Measurements from ENCODE around the gene ALAS1. TPM values are rescaled to one million over a fixed set of nuclear protein-coding genes. Genes with fewer than 3 reads are reported as not detected.

ALAS1 gene
- total RNA-seq, 1 experiment from 2014 or later: 58.6 TPM

DNA sequence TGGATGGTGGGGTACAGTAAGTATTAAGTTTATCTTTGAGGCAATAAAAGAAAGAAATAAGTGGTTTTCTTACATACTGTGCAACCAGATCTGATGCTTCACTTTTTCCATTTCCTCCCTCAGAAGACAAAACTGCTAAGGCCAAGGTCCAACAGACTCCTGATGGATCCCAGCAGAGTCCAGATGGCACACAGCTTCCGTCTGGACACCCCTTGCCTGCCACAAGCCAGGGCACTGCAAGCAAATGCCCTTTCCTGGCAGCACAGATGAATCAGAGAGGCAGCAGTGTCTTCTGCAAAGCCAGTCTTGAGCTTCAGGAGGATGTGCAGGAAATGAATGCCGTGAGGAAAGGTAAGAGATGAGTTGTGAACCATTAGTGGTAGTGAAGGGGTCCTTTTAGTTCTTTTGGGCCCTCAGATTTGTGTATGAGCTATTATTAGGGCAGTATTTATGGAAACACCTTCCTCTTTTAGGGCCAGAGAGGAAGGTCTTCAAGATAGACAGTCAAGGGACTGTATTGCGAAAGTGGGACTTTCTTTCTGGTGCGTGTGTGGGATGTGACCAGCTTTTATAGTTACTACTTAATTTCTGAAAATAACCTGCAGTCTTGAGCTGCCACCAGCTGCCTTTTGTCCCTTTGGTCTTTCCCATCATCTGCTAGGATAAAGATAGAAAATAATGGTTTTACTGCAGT, 4.6 kb downstream of the ALAS1 start:
- intact Hi-C loops (cut with micrococcal nuclease; ENCODE audit: unreplicated experiment): no loop called here
- Histone ChIP-seq H3K27ac (ENCODE audit: low read depth, low read length, poor library complexity, severe bottlenecking) (no peak overlapping the region), H3K36me3 (ENCODE audit: insufficient read depth, low read length, poor library complexity, severe bottlenecking) (peaks cover 35% of the 10 kb centered on the region), H3K9me3 (ENCODE audit: low read depth, low read length, poor library complexity, severe bottlenecking) (no peaks in the 10 kb centered on the region), H3K4me3 (ENCODE audit: low read depth, low read length, poor library complexity, severe bottlenecking) (no peak overlapping the region), H3K4me1 (ENCODE audit: insufficient read depth, low read length, poor library complexity, severe bottlenecking) (no peaks in the 10 kb centered on the region), H3K27me3 (replicated peaks; ENCODE audit: insufficient read depth, low read depth, low read length, poor library complexity) (no peaks in the 10 kb centered on the region)
- POLR2A ChIA-PET (ENCODE audit: low non-redundant PET): interaction anchor here (0.5 to 0.6 kb wide), 3 partner anchors 8 to 831 kb away, joined by 3 to 5 read pairs (median 3); no protein-coding TSS in a partner anchor
- CTCF ChIA-PET: no interaction called here
- BruUV-seq (replicated peaks): no TSS peak
- TF ChIP-seq EZH2 (IDR thresholded peaks at IDR 0.05; ENCODE audit: borderline replicate concordance, low read depth, low read length, poor library complexity, severe bottlenecking): no peak
- TF ChIP-seq, protein P1, sequence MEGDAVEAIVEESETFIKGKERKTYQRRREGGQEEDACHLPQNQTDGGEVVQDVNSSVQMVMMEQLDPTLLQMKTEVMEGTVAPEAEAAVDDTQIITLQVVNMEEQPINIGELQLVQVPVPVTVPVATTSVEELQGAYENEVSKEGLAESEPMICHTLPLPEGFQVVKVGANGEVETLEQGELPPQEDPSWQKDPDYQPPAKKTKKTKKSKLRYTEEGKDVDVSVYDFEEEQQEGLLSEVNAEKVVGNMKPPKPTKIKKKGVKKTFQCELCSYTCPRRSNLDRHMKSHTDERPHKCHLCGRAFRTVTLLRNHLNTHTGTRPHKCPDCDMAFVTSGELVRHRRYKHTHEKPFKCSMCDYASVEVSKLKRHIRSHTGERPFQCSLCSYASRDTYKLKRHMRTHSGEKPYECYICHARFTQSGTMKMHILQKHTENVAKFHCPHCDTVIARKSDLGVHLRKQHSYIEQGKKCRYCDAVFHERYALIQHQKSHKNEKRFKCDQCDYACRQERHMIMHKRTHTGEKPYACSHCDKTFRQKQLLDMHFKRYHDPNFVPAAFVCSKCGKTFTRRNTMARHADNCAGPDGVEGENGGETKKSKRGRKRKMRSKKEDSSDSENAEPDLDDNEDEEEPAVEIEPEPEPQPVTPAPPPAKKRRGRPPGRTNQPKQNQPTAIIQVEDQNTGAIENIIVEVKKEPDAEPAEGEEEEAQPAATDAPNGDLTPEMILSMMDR (conservative IDR thresholded peaks at IDR 0.05; ENCODE audit: low read depth, low read length): no peak
- no peak for DNase-seq (ENCODE audit: low spot score)

DNA sequence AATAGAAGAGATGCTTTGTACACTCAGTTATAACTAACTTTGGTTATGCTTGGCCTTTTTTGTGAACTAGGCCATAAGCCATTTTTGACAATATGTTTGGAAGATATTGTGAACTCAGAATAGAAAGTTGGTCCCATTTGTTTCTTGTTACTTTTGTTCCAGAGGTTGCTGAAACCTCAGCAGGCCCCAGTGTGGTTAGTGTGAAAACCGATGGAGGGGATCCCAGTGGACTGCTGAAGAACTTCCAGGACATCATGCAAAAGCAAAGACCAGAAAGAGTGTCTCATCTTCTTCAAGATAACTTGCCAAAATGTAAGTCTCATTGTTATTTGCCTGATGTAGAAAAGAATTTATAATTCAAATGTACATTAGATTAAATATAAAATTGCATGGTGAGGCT, 5.7 kb downstream of the ALAS1 start:
- no peaks in the 10 kb centered on the region for H3K27me3 ChIP-seq (replicated peaks; ENCODE audit: insufficient read depth, low read depth, low read length, poor library complexity)
- peaks cover 45% of the 10 kb centered on the region for H3K36me3 ChIP-seq (ENCODE audit: insufficient read depth, low read length, poor library complexity, severe bottlenecking)
- CTCF ChIA-PET: no interaction called here
- H3K4me3 ChIP-seq (ENCODE audit: low read depth, low read length, poor library complexity, severe bottlenecking): no peak overlapping the region
- no peak for DNase-seq (ENCODE audit: low spot score)
- no peak for TF ChIP-seq EZH2 (IDR thresholded peaks at IDR 0.05; ENCODE audit: borderline replicate concordance, low read depth, low read length, poor library complexity, severe bottlenecking)
- TF ChIP-seq, protein P1 (conservative IDR thresholded peaks at IDR 0.05; ENCODE audit: low read depth, low read length): no peak
- no peaks in the 10 kb centered on the region for H3K4me1 ChIP-seq (ENCODE audit: insufficient read depth, low read length, poor library complexity, severe bottlenecking)
- no peak overlapping the region for H3K27ac ChIP-seq (ENCODE audit: low read depth, low read length, poor library complexity, severe bottlenecking)
- no TSS peak for BruUV-seq (replicated peaks)
- no peaks in the 10 kb centered on the region for H3K9me3 ChIP-seq (ENCODE audit: low read depth, low read length, poor library complexity, severe bottlenecking)
- POLR2A ChIA-PET (ENCODE audit: low non-redundant PET): no interaction called here
- intact Hi-C loops (cut with micrococcal nuclease; ENCODE audit: unreplicated experiment): no loop called here

DNA sequence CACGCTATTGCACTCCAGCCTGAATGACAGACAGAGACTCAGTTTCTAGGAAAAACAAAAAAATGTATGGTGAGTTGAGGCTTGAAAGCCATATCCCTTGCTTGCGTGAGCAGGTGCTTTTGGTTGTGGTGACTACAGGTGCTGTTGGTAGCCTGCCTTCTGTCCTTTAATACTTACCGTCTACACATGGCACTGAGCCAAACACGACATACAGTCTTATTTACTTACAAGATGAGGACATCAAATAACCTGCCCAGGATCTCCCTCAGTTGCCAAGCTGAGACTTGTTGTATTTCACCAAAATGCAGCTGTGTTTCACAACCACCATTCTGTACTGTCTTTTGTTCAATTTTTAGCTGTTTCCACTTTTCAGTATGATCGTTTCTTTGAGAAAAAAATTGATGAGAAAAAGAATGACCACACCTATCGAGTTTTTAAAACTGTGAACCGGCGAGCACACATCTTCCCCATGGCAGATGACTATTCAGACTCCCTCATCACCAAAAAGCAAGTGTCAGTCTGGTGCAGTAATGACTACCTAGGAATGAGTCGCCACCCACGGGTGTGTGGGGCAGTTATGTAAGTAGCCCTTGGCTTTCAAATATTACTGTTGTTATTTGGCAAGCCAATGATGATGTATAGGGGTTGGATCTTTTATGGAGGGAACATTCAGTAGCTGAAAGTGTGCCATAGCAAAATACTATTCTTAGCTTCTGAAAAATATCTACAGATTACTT, 6.5 kb downstream of the ALAS1 start:
- no peaks in the 10 kb centered on the region for H3K4me1 ChIP-seq (ENCODE audit: insufficient read depth, low read length, poor library complexity, severe bottlenecking)
- H3K27ac ChIP-seq (ENCODE audit: low read depth, low read length, poor library complexity, severe bottlenecking): no peak overlapping the region
- CTCF ChIA-PET: no interaction called here
- no peak for DNase-seq (ENCODE audit: low spot score)
- TF ChIP-seq, protein P1 (conservative IDR thresholded peaks at IDR 0.05; ENCODE audit: low read depth, low read length): no peak
- no peak for TF ChIP-seq EZH2 (IDR thresholded peaks at IDR 0.05; ENCODE audit: borderline replicate concordance, low read depth, low read length, poor library complexity, severe bottlenecking)
- H3K4me3 ChIP-seq (ENCODE audit: low read depth, low read length, poor library complexity, severe bottlenecking): no peak overlapping the region
- intact Hi-C loops (cut with micrococcal nuclease; ENCODE audit: unreplicated experiment): no loop called here
- peaks cover 46% of the 10 kb centered on the region for H3K36me3 ChIP-seq (ENCODE audit: insufficient read depth, low read length, poor library complexity, severe bottlenecking)
- H3K27me3 ChIP-seq (replicated peaks; ENCODE audit: insufficient read depth, low read depth, low read length, poor library complexity): no peaks in the 10 kb centered on the region
- POLR2A ChIA-PET (ENCODE audit: low non-redundant PET): no interaction called here
- no TSS peak for BruUV-seq (replicated peaks)
- no peaks in the 10 kb centered on the region for H3K9me3 ChIP-seq (ENCODE audit: low read depth, low read length, poor library complexity, severe bottlenecking)

Data from A673 (cell line).